Inflammatory macrophage treated with lipopolysaccharide for 1 hour (primary cell): ENCODE data around the gene COL4A2.

Experiments
- DNase-seq, 2 donors: peaks; one replicate each; pipeline ENCODE4 v3.0.0-alpha.2; 2020 to 2022

COL4A2 gene

DNA sequence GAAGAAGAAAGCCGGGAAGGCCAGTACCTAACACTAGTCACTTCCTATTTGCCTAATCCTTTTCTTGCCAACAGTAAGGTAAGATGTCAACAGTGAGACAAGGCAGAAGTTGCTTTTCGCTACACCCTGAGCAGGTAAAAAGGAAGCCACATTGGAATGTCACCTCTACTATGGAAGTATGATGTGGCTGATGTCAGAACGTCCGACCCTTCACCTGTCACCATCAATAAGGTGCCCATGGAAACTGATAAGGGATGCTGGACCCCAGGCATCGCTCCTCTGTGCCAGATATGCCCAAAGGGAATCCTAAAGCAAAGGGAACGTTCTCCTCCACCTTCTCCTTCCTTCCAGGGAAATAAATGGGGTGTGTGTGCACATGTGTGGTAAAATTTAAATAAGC is 34.4 kb upstream of the COL4A2 start:
- DNase-seq: no peak

GRCh38 chr13:110273254-110273653 is 33.8 kb upstream of the COL4A2 start:
- DNase-seq: no peak

DNA sequence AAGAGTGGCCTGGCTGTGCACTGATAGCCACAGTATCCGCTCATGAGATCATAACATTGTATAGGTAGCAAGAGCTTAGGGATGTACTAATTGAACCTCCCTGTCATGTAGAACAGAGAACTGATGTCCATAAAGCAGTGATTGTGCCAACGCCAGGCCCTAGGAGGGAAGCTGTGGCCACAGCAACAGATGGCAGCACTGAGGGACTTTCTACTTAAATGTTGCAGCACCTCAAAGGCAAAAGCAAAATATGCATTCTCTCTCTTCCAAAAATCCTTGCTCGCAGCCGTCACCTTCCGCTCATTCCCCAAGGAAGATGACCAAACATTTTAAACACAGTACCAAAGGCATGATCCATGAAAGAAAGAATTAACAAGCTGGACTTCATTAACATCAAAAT is 32.4 kb upstream of the COL4A2 start:
- no peak for DNase-seq

DNA sequence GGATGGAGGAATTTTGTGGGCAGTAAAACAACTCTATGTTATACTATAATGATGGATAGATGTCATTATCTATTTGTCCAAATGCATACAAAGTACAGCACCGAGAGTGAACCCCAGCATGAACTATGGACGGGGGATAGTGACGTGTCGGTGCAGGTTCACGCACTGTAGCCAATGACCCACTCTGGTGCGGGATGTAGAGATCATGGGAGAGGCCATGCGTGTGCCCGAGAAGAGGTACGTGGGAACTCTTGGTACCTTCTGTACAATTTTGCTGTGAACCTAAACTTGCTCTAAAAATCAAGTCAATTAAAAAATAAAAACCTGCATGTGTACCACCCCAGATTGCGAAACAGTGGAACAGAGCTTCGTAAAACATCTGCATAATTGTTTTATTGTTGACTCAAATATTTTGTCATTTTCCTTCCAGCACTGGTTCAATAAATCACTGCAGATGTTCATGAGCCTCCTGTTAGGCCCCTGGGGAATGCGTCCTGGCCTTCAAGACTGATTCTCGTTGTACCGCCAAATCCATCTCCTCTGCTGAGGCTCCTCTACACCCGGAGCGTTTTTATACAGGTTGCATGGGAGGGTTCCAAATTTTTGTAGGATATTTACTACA is 31.0 kb upstream of the COL4A2 start:
- no peak for DNase-seq

DNA sequence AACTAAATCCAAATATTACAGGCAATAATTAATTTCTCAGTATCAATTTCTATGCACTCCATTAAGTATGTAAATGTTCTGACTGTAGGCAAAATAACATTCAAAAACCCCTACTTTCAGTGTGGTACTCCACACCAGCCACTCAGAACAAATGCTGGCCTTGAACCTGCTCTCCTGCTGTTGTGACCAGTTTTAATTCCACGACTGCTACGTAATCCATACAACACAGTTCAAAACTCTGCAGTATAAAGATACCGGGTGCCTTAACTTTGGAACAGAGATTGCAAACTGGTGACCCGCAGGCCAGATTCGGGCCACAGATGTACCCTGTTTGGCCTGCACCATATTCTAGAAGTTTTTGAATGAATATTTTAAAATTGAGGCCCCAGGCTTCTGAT is 30.5 kb upstream of the COL4A2 start:
- DNase-seq: no peak

DNA sequence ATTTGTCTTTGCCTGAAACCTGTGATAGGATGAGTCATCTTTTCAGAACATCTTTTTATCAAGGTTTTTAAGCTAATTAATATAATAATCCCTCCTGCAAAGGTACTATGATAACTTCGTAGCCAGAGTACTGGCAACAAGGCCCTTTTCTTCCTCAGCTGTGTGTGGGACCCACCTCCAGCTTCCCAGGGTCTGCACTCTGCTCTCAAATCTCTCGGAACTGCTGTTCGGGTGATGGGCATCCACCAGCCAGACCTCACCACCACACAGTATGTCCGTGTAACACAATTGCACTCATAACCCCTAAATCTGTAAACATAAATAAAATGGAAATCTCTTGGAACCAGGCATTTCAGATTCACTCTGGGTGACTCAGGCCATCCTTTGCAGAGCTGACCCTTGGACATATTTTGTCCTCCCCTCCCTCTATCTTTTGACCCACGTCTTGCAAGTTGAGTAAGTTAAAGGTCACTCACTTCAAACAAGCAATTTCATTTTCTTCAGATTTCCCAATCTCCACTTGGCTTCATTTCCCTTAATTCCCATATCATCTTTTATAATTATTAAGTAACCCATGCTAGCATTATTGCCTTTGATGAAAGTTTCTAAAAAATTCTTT is 29.6 kb upstream of the COL4A2 start:
- no peak for DNase-seq

DNA sequence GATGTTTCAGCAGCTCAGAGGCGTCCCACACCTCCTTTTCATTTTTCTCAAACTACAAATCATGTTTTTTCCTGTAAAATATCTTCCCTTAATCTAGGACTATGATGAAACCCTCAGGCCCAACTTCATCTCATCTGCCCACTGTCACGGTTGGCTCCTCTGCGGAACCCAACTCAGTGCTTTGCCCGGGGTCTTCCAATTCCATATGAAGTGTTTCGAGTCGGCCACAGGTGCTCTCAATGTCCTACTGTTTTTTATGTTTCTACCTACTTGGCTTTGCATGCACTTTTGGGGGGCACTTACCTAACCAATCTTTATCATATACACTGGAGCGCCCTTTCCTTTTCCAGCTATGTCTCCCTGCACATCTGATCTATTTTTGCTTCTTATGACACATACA is 28.2 kb upstream of the COL4A2 start:
- DNase-seq: no peak

GRCh38 chr13:110279684-110280083 is 27.4 kb upstream of the COL4A2 start:
- no peak for DNase-seq

DNA sequence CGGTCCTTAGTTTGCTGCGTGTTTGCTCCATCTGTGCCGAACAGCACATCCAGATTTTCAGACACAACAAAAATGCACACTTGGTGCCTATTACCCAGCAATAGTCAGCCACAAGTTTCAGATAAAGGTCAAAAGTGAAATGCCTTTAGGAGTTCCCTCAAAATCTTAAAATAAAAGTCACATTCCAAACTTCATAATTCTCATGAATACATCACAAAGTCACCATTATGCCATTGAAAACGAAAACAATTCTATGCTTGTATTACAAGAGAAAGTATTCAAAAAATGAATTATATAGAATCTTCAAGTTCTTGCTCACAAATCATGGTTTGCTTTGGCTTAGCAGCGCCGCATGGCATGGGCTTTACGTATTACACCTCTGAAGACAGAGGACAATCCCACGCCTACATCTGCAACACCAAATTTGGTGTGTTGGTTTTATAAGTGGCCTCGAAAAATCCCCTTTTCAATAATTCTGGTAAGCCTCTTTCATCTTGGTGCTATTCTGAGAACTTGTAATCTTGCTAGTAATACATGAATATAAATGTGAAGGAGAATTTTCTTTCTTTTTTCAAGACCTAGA is 26.8 kb upstream of the COL4A2 start:
- no peak for DNase-seq

GRCh38 chr13:110280985-110281688 is 25.9 kb upstream of the COL4A2 start:
- no peak for DNase-seq

GRCh38 chr13:110281736-110282135 is 25.3 kb upstream of the COL4A2 start:
- DNase-seq: no peak

GRCh38 chr13:110282316-110282841 is 24.7 kb upstream of the COL4A2 start:
- no peak for DNase-seq

DNA sequence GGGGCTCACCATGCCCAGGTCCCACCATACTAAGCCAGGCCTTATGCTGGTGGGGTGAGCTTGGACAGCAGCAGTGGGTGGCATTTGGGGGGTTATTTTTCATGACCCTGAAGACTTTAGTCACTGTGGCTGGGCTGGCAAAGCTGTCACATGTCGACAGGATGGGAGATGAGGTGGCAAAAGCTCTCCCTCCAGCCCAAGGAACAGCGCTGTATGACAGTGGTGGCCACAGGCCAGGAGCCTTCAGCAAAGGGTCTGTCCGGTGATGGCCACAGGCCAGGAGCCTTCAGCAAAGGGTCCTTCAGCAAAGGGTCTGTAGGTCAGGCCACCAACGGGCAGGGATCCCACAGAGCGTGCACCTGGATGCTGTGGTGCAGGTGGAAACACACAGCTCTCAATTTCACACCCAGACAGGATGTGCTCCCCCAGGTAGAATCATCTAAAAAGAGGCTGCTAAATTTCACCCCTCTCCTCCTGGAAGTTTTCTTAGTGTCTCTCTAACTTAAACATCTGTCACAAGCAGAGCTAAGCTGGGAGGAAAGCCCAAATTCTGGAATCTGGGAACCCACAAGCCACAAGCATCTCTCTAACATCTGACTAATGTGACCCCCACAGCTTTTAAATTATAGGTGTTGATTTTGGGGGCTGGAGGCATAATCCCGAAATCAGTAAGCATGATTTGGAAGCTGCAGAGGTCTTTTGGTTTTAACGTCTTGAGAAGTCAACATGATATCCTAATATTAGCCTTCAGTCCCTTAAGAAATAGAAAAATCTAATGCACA is 23.2 kb upstream of the COL4A2 start:
- no peak for DNase-seq

GRCh38 chr13:110284779-110285484 is 22.2 kb upstream of the COL4A2 start:
- DNase-seq: no peak

DNA sequence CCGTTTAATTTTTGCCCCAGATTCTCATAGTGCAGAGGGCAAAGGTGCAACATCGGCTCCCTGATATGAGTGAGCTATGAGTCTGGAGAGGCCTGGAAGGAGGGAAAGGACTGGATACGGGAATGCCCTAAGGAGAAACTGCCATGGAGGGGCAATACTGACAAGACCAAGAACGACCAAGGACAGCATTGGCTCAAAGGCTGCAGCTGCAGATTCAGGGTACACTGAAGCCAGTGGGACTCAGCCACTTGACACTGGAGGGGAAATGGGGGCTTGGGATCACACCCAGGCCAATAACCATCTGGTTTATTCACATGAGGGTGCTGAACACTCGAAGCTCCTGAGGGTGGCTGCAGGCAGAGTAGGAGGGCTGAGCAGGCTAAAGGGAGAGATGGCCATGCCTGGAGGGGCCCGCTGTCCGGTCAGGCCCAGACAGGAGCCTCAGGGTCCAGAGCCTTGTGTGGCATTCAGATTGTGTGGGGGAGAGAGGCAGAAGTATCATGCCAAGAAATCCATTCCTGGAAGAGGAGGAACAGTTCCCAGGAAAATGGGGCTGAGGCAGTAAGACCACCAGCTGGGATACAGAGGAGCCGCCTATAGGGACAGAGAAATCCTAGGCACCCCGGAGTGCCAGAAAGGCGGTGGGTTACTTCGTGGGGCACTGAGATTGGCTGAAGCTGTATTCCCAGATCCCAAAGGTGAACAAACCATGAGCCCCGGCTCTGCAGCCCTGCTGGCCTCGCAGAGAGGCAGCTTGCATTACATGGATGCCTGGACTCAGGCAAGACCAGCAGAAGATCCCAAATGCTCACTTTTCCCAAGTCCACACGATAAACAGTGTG is 20.9 kb upstream of the COL4A2 start:
- no peak for DNase-seq

DNA sequence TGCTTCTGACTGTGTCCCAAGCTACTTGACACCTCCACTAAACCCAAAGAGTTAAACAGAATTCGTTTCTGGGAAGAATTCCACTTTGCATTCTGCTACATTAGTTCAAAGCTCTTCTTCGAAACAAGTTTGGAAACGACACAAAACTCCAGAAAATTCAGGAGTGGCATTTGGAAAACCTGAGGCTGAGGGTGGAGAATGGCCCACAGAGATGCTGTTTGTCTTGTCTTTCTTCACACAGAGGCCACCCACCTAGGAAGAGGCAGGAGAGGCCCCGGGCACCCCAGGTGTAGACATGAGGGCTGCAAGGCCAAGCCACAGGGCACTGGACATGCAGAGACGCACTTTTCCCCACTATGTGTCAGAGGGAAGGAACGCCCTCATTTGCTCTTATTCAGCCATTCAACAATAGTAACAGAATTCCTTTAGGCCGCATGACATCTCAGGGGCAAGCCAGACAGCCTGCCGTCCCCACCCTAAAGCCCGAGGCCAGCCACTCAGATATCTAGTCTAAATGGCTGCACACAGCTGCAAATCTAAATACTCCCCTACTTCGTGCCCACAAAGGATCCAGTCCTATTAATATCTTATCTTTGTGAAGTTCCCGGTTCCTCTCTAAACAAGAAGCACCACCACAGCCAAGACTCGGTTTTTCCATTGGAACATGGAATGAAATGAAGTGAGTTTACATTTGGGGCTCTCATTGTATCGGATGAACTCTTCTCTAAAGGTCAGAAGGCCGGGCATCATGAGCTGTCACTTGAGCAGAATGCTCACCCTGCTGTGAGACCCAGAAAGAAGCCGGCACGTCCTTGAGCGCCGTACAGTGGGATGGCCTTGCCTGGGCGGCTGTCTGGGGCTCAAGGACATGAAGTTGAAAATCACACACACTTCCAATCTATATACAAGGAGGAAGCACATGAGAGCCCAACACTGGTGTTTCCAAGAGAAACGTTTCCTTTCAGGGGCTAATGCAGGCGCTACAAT is 20.0 kb upstream of the COL4A2 start:
- no peak for DNase-seq

GRCh38 chr13:110289174-110289573 is 17.9 kb upstream of the COL4A2 start:
- DNase-seq: no peak

GRCh38 chr13:110289661-110290060 is 17.4 kb upstream of the COL4A2 start:
- no peak for DNase-seq

DNA sequence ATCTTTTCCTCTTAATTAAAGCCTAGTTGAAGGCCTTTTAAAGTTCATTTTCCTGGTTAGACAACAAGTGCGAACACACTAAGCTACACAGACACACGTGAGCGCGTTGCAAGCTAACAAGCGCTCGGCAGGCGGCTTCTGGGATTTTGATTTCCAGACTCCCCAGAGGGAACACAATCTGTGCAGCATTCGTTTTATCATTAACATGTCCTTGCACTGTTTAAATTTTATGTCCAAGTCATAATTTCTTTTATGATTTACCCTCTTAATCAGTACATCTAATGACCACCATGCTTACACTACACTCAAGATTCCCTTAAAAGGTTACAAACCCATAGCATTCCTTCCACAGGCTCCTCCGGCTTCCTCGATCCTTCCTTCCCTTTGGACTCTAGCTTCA is 16.9 kb upstream of the COL4A2 start:
- DNase-seq: no peak

DNA sequence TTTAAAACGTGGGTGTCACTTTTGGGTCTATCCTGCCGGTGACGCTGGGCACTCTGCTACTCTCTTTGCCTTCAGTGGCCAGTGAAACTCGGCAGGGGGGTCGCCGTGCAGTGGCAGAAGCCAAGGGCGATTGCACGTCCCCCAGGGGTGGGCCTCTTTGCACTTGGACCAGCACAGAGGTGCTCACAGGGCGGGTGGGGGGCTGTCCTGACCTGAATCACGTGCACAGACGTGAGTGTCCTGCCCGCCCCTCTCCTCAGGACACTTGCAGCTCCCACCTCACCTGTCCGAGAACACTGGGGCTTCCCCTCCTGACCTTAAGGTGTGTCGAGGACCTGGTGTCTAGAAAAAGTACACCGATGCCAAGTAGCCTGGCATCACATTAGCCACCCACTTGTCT is 16.3 kb upstream of the COL4A2 start:
- no peak for DNase-seq
